Thymus (tissue), 2 donors: Measurements from ENCODE around the gene SETX. TPM values are rescaled to one million over a fixed set of nuclear protein-coding genes. Genes with fewer than 3 reads are reported as not detected.

Source experiments
- polyA plus RNA-seq: library from polyadenylated mRNA; stranded (reverse); fragments of 200-250 nt; gene quantifications from one replicate; pipeline ENCODE4 v1.2.3, GENCODE V29; 2013
- total RNA-seq: library from RNA; stranded (reverse); fragments of 120-200 nt; gene quantifications from one replicate; pipeline ENCODE4 v1.2.4, GENCODE V29; 2013
- donor health status: healthy.

The SETX gene
- total and polyA plus RNA-seq, 2 donors: 43.1 to 50.7 TPM

Other genes with a start within 250 kb of the SETX start
- gene NTNG2, start 192.9 kb downstream of the SETX start, total RNA-seq: 1.7 TPM
- gene NTNG2, start 192.9 kb downstream of the SETX start, polyA plus RNA-seq: 1.7 TPM
- gene TTF1, start 51.9 kb upstream of the SETX start, total RNA-seq: 24.9 TPM
- 29.9 TPM for gene TTF1, start 51.9 kb upstream of the SETX start, polyA plus RNA-seq
- gene CFAP77, start 55.2 kb upstream of the SETX start, total RNA-seq: 0.05 TPM
- gene CFAP77, start 55.2 kb upstream of the SETX start, polyA plus RNA-seq: 0.11 TPM
- not detected for gene BARHL1, start 227.6 kb upstream of the SETX start, total RNA-seq
- 0.11 TPM for gene BARHL1, start 227.6 kb upstream of the SETX start, polyA plus RNA-seq